Tongue (tissue), 2 donors: ENCODE results near the gene GTPBP6. TPM values are rescaled to one million over a fixed set of nuclear protein-coding genes. Genes with fewer than 3 reads are reported as not detected.
"Not testable (repeated sequence)": the region's sequence is repeated elsewhere in the genome, so short reads cannot be mapped to it uniquely, and the experiment has no call there.

ENCODE experiments used
- DNase-seq: peaks from one replicate; pipeline ENCODE4 v3.0.0-alpha.2; 2015
- total RNA-seq: library from RNA; depleted of rRNA; stranded (reverse); fragments of >200 nt; gene quantifications from one replicate; pipeline ENCODE4 v1.2.3, GENCODE V29; 2014

GTPBP6 gene
- total RNA-seq, 1 donor from 2014 or later = 30.3 TPM

DNA sequence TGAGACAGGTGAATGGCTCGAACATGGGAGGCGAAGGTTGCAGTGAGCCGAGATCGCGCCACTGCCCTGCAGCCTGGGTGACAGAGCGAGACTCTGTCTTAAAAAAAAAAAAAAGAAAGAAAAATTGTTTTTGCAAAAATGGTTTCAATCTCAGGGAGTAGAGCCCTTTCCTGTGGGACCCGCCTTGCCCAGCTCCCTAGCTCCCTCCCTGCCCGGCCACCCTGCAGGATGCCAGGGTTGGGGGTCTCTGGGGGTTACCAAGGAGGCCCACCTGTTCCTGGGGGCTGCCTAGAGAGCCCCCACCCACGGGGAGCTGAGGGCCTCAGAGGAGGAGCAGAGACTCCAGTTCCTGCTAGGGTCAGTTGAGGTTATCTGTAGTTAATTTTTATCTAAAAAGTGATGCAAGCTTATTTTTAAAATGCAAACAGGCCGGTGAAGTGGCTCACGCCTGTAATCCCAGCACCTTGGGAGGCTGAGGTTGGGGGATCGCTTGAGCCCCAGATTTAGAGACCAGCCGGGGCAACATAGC lies 56.2 kb downstream of the GTPBP6 start:
- no peak for DNase-seq

DNA sequence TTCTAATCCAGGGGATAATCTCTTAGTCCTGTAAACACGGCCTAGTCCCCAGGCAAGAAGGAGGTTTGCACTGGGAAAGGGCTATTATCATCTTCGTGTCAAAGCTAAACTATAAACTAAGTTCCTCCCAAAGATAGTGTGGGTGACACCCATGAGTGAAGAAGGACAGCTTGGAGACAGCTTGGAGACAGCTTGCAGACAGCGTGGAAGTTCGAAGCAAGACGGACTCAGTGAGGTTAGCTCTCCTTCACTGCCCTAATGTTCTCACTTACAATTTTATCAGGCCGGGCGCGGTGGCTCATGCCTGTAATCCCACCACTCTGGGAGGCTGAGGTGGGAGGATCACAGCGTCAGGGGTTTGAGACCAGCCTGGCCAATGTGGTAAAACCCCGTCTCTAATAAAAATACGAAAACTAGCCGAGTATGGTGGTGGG lies 56.7 kb downstream of the GTPBP6 start:
- DNase-seq = no peak

DNA sequence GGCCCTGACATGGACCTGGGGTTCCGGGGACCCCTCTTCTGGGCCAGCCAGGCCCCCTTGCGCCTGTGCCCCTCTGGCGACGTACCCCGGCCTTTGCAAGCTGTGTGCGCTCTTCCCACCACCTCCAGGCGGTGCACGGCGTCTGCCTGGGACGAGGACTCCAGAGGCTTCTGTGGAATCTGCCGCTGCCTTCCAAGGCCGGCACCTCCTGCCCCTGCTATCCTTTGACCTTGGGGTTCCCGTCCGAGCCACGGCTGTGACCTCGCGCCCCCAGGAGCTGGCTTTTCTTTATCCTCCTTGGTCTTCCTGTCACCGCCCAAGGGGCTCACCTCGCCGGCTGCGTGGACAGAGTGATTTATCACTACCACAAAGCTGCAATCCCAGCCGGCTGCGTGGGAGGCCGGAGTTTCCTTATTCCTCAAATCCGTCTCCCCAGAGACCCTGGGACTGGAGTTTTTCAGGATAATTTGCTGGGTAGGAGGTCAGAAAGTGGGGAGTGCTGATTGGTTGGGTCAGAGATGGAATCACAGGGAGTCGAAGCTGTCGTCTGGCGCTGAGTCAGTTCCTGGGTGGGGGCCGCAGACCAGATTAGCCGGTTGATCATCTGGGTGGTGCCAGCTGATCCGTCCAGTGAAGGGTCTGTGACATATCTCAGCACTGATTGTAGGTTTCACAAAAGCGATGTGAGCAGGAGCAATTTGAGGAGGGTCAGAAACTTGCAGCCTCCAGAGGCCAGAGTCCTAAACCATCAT lies 57.3 kb downstream of the GTPBP6 start:
- no peak for DNase-seq

DNA sequence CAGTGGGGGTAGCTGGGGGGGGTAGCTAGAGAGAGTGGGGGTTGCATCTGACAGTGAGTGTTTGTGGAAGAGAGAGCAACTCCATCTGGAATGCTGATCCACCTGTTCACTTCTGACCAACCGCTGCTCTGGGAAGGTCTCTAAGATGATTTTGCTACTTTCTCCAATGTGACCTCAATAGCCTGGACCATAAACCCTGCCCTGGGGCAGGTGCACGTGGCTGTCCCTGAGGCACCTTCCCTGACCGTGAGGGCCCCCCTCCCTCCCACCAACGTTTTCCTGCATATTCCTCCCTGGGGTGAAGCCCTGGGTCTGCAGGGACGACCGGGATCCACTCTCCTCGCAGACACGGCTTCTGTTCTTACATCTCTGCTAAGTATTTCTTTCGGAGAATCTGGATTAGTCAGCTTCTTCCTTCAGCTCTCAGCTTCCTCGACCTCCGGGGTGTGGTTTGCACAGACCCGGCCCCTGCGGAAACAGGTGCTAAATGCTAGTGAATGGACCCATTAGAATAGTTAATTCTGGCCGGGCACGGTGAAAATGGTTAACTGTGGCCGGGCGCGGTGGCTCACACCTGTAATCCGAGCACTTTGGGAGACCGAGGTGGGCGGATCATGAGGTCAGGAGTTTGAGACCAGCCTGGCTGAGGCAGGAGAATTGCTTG lies 58.8 kb downstream of the GTPBP6 start:
- no peak for DNase-seq

DNA sequence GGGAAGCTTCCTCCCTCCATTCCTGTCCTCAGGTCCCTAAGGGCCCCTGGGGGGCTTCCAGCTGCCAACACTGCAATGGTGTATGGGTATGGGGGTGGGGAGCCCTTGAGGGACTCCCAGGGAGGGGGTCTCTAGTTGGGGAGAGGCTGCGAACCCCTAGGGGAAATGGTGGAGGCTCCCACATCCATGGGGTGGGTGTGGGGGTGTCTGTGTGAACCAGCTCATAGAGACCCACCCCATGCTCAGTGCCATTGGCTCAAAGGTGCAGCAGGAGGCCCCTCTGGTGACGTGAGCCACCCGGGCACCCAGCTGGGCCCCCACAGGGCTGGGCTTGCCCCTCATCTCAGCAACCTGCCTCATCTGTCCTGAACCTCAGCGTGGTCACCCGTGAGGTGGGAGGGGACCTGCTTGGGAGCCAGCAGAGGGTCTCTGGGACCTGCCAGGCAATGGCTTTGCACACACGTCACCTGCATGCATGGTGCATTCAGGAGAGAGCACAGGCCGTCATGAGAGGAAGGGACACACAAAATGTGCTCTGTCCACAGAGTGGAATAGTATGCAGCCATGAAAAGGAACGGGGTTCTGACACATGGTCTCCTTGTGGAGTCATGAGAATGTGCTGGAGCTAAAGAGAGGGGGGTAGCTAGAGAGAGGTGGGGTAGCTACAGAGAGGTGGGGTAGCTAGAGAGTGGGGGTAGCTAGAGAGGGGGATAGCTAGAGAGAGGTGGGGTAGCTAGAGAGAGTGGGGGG lies 60.1 kb downstream of the GTPBP6 start:
- DNase-seq = no peak

DNA sequence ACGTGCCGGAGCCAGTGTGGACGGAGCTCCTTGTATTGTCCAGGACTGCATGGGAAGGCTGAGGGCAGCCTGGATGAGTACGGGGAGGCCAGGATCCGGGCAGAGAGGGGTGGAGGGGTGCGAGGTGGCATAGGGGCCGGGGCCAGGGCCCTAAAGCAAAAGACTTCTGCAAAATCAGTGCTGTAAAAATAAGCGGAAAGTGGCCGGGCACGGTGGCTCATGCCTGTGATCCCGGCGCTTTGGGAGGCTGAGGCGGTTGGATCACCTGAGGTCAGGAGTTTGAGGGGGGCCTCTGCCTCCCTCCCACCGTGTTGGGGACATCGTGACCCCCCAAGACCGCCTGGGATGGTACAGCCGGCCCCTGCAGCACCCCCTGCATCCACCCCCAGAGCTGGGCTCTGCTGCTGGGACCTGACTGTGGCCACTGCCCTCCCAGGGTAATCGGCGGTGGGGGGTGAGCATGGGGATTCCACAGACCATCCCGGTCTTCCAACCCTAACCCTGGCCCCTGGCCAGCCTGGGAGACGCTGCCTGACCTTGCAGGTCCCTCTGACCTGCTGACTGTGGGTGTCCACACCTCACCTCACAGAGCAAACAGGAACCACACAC lies 60.8 kb downstream of the GTPBP6 start:
- no peak for DNase-seq

DNA sequence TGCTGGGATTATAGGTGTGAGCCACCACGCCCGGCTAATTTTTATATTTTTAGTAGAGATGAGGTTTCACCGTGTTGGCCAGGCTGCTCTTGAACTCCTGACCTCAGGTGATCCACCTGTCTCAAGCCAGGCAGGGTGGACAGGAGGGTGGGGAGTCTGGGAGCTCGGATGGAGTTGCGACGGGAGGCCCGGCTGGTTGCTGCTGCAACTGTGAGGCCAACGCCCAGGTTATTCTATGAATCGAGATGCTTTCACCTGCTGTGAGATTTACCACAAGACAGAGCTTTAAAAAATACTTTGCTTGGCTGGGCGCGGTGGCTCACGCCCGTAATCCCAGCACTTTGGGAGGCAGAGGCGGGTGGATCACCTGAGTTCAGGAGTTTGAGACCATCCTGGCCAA lies 61.5 kb downstream of the GTPBP6 start:
- not testable (repeated sequence) for DNase-seq

DNA sequence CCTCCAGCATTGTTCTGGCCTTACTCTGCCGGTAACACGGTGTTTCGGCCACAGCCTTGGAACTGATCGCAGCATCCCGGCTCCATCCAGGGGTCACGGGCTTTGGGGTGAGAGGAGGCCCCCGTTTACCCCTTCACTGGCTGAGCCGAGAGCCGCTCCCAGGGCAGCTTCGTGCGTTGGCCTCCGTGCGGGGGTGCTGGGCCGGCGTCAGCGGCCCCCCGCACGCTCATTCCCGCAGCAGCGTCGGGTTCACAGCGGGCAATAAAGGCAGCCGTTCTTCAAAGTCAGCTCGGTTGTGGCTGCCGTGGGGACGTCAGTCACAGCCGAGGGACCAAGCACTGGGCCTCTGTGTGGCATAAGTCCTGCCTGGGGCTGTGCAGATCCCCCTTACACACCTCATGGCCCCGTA lies 62.7 kb downstream of the GTPBP6 start:
- no peak for DNase-seq

Other genes with a start within 250 kb of the GTPBP6 start
- 11.2 TPM for gene PLCXD1, start 37.4 kb downstream of the GTPBP6 start, total RNA-seq
- gene PPP2R3B, start 68.1 kb upstream of the GTPBP6 start, total RNA-seq = 101 TPM